ENCODE data around the gene SNX14.

DNA sequence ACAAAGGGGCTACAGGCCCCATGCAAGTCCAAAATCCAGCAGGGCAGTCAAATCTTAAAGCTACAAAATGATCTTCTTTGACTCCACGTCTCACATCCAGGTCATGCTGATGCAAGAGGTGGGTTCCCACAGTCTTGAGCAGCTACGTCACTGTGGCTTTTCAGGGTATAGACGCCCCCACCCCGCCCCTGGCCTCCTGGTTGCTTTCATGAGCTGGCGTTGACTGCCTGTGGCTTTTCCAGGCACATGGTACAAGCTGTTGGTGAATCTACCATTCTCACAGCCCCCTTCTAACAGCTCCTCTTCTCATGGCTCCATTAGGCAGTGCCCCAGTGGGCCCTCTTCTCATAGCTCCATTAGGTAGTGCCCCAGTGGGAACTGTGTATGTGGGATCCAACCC, 96.8 kb downstream of the SNX14 start:
- TF ChIP-seq POLR2A (IDR thresholded peaks at IDR 0.05; ENCODE audit: low read depth, low read length): no peak
- TF ChIP-seq, protein P1, sequence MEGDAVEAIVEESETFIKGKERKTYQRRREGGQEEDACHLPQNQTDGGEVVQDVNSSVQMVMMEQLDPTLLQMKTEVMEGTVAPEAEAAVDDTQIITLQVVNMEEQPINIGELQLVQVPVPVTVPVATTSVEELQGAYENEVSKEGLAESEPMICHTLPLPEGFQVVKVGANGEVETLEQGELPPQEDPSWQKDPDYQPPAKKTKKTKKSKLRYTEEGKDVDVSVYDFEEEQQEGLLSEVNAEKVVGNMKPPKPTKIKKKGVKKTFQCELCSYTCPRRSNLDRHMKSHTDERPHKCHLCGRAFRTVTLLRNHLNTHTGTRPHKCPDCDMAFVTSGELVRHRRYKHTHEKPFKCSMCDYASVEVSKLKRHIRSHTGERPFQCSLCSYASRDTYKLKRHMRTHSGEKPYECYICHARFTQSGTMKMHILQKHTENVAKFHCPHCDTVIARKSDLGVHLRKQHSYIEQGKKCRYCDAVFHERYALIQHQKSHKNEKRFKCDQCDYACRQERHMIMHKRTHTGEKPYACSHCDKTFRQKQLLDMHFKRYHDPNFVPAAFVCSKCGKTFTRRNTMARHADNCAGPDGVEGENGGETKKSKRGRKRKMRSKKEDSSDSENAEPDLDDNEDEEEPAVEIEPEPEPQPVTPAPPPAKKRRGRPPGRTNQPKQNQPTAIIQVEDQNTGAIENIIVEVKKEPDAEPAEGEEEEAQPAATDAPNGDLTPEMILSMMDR (IDR thresholded peaks at IDR 0.05; ENCODE audit: extremely low read depth in 1 of 2, insufficient read depth in 1 of 2, low read depth in 1 of 2, low read length in 2 of 2): no peak
- no peak for TF ChIP-seq POLR2AphosphoS5 (IDR thresholded peaks at IDR 0.05; ENCODE audit: insufficient read depth, low read depth, low read length)
- TF ChIP-seq EZH2 (IDR thresholded peaks at IDR 0.05; ENCODE audit: borderline replicate concordance, low read depth, low read length, severe bottlenecking): no peak
- TF ChIP-seq, protein P2, sequence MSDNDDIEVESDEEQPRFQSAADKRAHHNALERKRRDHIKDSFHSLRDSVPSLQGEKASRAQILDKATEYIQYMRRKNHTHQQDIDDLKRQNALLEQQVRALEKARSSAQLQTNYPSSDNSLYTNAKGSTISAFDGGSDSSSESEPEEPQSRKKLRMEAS (IDR thresholded peaks at IDR 0.05; ENCODE audit: insufficient read depth, insufficient read length): no peak

Data from endothelial cell of umbilical vein (primary cell).